Measurements from ENCODE around the gene APIP. TPM values are rescaled to one million over a fixed set of nuclear protein-coding genes. Genes with fewer than 3 reads are reported as not detected.

Gene APIP
- total RNA-seq, 4 donors from 2014 or later: 11.7 to 25.6 (median 13.8) TPM

DNA sequence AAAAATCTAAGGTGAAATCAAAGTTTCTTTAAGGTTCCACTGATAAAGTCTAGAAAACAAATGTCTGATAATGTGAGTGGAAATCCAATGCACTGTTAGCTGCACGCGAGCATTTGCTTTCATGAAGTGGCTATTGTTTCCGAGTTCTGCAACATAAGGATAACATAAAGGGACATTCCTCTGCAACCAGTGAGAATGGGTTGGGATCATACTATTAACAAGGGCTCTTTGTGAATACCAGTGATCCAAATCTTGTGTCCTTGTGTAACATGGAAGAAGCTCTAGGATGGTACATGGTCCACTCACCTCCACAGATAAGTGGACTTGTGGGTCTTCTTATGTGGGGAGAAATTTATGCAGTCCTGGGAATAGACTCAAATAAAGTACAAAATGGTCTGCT lies 24.6 kb downstream of the APIP start:
- no peaks in the 10 kb centered on the region for H3K27me3 ChIP-seq
- DNase-seq: no peak
- peaks cover 0 to 7% (median 0%) of the 10 kb centered on the region in 3 donors for H3K36me3 ChIP-seq
- no peak overlapping the region for H3K27ac ChIP-seq
- no peaks in the 10 kb centered on the region for H3K9me3 ChIP-seq
- no peaks in the 10 kb centered on the region for H3K4me1 ChIP-seq
- H3K4me3 ChIP-seq: no peak overlapping the region
- TF ChIP-seq CTCF (IDR thresholded peaks at IDR 0.05) (no peak), POLR2A (IDR thresholded peaks at IDR 0.05) (no peak)

GRCh38 chr11:34890812-34891211 lies 25.4 kb downstream of the APIP start:
- Histone ChIP-seq H3K4me3 (no peak overlapping the region), H3K4me1 (no peaks in the 10 kb centered on the region), H3K27me3 (no peaks in the 10 kb centered on the region), H3K9me3 (no peaks in the 10 kb centered on the region), H3K36me3 (peaks cover 0 to 7% (median 0%) of the 10 kb centered on the region in 3 donors), H3K27ac (no peak overlapping the region)
- DNase-seq: no peak
- TF ChIP-seq POLR2A (IDR thresholded peaks at IDR 0.05) (no peak), CTCF (IDR thresholded peaks at IDR 0.05) (peak in 5 of 6 experiments; percentile 23 to 74 (median 65))

DNA sequence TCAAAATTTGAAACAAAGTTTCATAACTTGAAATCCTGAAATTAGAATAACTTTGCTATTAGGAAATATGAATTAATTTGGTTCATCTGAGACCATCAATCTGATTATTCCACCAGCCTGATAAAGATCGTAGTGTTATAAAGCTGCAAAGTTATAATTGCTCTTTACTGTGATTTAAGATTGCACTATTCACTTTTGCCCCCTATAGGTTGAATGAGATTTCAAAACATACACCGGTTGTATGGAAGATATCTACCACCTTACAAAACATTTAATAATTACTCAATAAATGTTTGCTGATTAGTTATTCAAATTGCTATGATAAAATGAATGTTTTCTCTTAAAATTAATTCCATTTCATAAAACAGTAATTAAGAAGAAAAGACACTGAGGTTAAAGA lies 26.1 kb downstream of the APIP start:
- H3K27ac ChIP-seq: no peak overlapping the region
- H3K4me3 ChIP-seq: no peak overlapping the region
- peaks cover 0 to 7% (median 0%) of the 10 kb centered on the region in 3 donors for H3K36me3 ChIP-seq
- H3K9me3 ChIP-seq: no peaks in the 10 kb centered on the region
- H3K27me3 ChIP-seq: no peaks in the 10 kb centered on the region
- TF ChIP-seq POLR2A (IDR thresholded peaks at IDR 0.05) (no peak), CTCF (IDR thresholded peaks at IDR 0.05) (peak in 4 of 6 experiments; percentile 15 to 63 (median 54))
- no peaks in the 10 kb centered on the region for H3K4me1 ChIP-seq
- DNase-seq: no peak

DNA sequence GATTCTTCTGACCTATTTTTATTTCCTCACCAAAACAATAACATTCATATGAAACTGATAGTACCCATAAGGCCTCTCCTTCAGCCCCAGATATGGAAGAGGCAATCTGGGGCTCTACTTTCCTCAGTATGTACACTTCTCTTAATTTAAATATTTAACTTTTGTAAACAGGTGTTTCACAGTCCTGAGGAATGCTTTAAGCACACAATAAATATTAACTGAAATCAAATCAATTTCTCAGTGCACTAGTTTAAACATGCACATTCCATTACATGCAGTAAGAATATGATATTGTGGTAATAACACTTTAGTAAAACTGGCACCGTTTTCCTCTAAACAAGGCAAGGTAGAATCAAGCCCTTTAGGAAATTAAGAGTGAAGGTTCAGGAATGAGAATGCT lies 28.9 kb downstream of the APIP start:
- Histone ChIP-seq H3K4me3 (no peak overlapping the region), H3K9me3 (no peaks in the 10 kb centered on the region), H3K36me3 (peaks cover 0 to 7% (median 0%) of the 10 kb centered on the region in 3 donors), H3K4me1 (no peaks in the 10 kb centered on the region), H3K27ac (no peak overlapping the region), H3K27me3 (no peaks in the 10 kb centered on the region)
- DNase-seq: no peak
- TF ChIP-seq CTCF (IDR thresholded peaks at IDR 0.05): no peak
- TF ChIP-seq POLR2A (IDR thresholded peaks at IDR 0.05): no peak

DNA sequence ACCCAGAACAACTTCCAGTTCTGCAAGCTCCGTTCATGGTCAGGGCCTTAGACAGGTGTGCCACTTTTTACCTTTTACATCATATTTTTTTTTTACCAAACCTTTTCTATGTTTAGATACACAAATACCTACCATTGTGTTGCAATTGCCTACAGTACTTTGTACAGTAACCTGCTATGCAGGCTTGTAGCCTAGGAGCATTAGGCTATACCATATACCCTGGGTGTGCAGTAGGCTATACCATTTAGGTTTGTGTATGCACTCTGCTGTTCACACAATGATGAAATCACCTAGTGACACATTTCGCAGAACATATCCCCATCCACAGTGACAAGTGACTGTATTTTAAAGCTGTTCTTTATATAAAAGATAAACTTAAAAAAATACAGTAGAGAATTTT lies 29.6 kb downstream of the APIP start:
- DNase-seq: no peak
- H3K9me3 ChIP-seq: no peaks in the 10 kb centered on the region
- H3K27me3 ChIP-seq: no peaks in the 10 kb centered on the region
- H3K36me3 ChIP-seq: peaks cover 0 to 10% (median 0%) of the 10 kb centered on the region in 3 donors
- H3K27ac ChIP-seq: no peak overlapping the region
- H3K4me1 ChIP-seq: no peaks in the 10 kb centered on the region
- no peak for TF ChIP-seq CTCF (IDR thresholded peaks at IDR 0.05)
- no peak for TF ChIP-seq POLR2A (IDR thresholded peaks at IDR 0.05)
- no peak overlapping the region for H3K4me3 ChIP-seq

DNA sequence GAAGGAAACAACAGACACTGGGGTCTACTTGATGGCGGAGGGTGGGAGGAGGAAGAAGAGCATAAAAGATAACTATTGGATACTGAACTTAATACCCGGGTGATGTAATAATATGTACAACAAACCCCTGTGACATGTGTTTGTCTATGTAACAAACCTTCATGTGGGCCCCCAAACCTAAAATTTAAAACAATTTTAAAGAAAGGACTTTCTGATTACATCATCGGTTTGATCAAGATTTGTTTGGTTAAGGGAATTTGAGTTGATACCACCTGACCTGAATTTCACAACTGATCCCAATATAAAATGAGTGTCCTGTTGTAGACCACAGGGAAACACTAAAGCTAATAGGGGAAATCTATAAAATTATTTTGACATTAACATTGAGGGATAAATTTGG lies 34.3 kb downstream of the APIP start:
- Histone ChIP-seq H3K27me3 (no peaks in the 10 kb centered on the region), H3K27ac (no peak overlapping the region), H3K36me3 (peaks cover 0 to 6% (median 0%) of the 10 kb centered on the region in 3 donors), H3K4me3 (no peak overlapping the region), H3K9me3 (no peaks in the 10 kb centered on the region), H3K4me1 (no peaks in the 10 kb centered on the region)
- no peak for TF ChIP-seq POLR2A (IDR thresholded peaks at IDR 0.05)
- no peak for DNase-seq

Measured in Peyer's patch (tissue), 4 donors.